Measurements from ENCODE around the gene TMEM107.
A peak's percentile ranks its signal among the peaks of the same experiment; 100 is the strongest.

TMEM107 gene

DNA sequence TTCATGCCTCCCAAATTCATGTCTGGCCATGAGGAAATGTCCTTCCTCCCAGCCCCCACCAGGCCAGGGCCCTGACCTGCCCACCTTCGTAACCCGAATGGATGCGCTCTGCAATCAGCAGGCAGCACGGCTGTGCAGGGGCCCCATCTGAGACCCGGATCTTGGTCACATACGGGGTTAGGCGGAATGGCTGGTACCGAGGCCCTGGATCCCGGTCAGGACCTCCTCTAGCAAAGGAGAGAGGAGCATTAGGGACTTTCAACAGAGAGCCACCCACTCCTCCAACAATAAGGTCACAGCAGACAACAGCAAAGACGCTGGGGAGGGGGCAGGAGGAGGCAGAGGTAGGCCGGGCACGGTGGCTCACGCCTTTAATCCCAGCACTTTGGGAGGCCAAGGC lies 27.6 kb downstream of the TMEM107 start:
- no peak for DNase-seq

GRCh38 chr17:8147805-8148404 lies 28.3 kb downstream of the TMEM107 start:
- no peak for DNase-seq

- no peak for DNase-seq
These were observed 28.9 kb downstream of the TMEM107 start for GRCh38 chr17:8147141-8147804.

- DNase-seq = no peak
These were observed 29.6 kb downstream of the TMEM107 start for GRCh38 chr17:8146381-8147140.

DNA sequence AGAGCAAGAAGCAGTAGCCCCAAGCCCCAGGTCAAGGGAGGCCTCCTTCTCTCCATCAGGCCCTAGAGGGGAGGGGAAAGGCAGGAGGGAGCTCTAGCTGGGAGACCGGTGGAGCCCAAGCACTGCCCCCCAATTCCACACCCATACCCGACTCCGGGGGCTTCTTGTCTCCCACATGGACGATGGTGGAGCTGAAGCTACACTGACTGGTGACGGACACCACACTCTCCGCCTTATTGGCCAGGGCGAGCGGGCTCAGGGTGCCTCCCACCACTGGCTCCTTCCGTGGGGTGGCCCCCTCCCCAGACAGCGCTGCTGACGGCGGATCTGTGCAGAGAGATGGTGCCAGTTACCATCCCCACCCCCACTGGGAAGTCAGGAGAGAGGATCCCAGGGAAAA lies 30.4 kb downstream of the TMEM107 start:
- no peak for DNase-seq

DNA sequence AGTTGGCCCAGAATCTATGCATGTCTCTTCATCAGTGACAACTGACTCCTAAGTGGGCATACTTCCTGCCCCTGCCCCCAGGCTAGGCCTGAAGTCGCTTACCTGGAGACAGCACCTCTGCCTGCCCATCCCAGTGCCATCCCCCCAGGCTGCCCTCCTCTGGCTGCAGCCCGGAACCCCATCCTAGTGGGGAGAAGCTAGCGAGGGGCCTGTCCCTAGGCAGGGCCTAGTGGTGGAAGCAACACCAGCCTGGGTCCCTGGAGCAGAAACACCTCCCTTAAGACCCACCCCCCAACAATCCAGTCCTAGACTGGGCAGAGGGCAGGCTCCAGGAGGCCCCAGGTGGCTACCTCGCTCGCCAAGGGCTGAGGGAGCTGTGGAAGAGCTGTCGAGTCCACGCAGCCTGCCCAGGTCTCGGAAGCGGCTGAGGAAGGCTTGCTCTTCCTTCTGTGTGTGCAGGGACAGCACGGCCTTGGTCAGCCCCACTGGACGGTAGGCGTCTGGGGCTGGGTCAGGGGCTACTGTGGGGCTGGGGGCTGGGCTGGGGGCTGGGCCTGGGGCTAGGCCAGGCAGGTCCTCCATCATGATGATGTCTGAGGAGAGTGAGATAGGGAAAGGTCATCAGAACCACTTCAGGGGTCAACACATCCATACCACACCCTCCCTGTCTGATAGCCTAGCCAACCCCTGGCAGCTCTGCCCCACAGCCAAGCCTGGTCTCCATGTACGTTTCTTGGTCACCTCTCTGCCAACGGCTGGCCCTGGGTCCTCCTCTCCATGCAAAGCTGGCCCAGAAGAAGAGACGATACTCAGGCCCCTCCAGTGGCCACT lies 31.6 kb downstream of the TMEM107 start:
- no peak for DNase-seq

- DNase-seq = no peak
These were observed 32.4 kb downstream of the TMEM107 start for GRCh38 chr17:8143581-8144400.

- no peak for DNase-seq
These were observed 33.1 kb downstream of the TMEM107 start for GRCh38 chr17:8142887-8143580.

GRCh38 chr17:8142158-8142886 lies 33.9 kb downstream of the TMEM107 start:
- DNase-seq = no peak

GRCh38 chr17:8141741-8142140 lies 34.4 kb downstream of the TMEM107 start:
- no peak for DNase-seq

GRCh38 chr17:8141045-8141444 lies 35.1 kb downstream of the TMEM107 start:
- DNase-seq = no peak

DNA sequence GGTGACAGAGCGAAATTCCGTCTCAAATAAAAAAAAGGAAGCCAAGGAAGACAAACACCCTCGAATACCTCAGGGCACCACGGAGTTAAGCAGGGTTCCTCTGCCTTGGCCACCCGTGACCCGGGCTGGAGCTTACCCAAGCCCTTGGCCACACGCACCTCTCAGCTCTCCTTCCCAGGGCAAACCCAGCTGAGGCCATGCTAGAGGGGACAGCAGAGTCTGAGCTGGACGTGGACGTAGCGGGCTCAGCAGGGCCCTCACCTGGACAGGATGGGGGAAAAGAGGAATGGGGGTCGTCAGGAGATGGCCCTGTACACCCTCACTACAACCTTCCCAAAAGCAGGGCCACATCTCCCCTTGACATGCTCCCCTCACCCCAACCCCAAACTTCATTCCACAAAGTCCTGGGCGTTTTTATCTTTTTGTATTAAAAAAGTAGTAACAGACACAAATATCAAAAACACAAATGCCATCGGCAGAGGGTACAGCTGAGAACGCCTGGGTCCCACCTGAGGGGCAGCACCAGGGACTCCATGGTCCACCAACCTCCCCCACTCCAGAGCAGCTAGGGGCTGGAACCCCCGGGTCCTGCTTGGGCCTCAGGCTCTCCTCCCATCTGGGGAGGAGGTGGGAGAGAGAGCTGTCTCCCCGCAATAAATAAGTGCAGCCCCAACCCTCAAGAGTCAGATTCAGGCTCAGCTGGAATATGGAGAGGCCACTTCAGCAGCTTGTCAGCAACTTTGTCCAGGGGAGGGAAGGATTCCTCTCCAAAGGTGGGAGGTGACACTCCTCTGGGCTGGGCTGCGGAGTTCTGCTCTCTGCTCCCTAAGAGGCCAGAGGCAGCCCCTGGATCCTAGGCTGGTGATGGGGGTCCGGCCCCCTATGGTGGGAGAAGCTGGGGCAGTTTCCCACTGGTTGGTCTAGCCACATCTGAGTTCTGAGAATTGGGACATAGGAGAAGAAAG lies 35.8 kb downstream of the TMEM107 start:
- no peak for DNase-seq

- peak; percentile 99 for DNase-seq
These were observed 37.4 kb downstream of the TMEM107 start for GRCh38 chr17:8138672-8139371.

DNA sequence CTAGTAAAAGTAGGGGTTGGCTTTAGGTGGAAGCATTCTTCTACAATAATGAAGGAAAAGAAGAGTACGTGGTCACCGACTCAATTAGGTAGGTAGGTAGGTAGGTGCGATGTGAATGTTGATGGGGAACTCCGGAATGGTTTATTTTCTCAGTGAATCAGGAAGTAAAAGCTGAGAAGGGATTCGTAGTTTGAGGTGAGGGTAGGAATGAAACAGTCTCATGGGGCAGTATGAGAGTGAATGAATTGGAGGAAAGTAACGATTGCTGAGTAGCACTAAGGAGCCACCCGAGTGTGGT lies 37.9 kb downstream of the TMEM107 start:
- no peak for DNase-seq

DNA sequence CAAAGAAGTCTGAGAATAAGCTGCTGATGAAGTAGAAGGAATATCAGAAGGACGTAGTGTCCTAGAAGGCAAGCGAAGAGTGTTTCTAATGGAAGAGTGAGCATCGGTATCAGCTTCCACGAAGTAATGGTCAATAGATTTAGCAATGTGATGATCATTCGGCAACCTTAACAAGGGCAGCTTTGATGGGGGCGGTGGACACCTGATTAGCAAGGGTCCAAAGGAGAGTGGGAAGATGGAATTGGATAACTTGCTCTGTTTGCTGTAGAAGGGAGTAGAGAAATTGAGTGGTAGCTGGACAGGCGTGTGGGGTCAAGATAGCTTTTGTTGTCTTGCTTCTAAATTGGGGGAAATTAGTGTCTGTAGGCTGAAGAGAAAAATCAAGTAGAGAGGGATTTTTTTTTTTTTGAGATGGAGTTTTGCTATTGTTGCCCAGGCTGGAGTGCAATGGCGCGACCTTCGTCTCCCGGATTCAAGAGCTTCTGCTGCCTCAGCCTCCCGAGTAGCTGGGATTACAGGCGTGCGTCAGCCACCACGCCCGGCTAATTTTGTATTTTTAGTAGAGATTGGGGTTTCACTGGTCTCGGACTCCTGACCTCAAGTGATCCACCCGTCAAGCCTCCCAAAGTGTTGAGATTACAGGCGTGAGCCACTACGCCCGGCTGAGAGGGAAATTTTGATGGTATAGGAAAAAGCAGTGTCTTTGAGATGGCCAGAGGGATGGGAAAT lies 38.4 kb downstream of the TMEM107 start:
- DNase-seq = no peak

- DNase-seq = no peak
These were observed 42.2 kb downstream of the TMEM107 start for GRCh38 chr17:8133941-8134340.

DNA sequence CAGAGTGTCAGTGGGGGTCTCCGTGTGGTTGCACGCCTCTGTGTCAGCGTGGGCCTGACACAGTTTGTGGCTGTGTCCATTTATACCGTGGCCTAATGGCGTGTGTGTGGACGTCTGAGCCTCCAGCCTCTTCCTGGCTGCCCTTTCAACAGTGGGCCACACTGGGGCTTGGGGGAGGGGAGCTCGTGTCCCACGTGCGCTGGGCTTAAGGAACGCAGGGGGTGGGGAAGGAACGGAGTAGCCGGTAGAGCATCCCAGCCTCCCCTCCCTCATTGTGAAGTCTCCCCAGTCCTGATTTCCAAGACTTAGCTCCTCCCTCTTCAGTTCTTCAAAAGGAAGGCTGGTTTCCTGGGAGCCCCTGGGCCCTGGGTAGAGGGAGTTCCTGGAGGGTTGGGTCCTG lies 42.8 kb downstream of the TMEM107 start:
- no peak for DNase-seq

GRCh38 chr17:8131844-8132441 lies 44.2 kb downstream of the TMEM107 start:
- no peak for DNase-seq

Data from eye (tissue), 1 donor.